GM13976 (cell line): ENCODE measurements around the gene AK3.

Source experiments
- DNase-seq: peaks from one replicate; pipeline ENCODE4 v3.0.0; 2012; ENCODE audit warnings: low spot score
- in situ Hi-C: fragments of 300-500 bp; cut with MboI; formaldehyde crosslinking; loops from one replicate; pipeline ENCODE4 v1.12.0; 2022; ENCODE audit warnings: low sequenced_read_pairs, mixed read lengths, inconsistent platforms; ENCODE audit not compliant: unreplicated experiment
- TF ChIP-seq, protein P1 (sequence below): IDR thresholded peaks from 2 replicates; pipeline ENCODE4 v1.5.1; 2012; ENCODE audit warnings: borderline replicate concordance, mild to moderate bottlenecking; ENCODE audit not compliant: insufficient read depth; ENCODE audit errors: extremely low read depth, missing control alignments, control extremely low read depth

The AK3 gene

DNA sequence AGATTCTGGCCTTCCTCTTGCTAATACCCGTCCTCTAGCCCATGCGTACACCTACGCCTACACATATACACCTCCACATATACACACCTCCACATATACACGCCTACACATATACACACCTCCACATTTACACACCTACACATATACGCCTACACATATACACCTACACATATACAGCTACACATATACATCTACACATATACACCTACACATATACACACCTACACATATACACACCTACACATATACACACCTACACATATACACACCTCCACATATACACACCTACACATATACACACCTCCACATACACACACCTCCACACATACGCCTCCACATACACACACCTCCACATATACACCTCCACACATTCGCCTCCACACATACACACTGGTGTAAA is 27.2 kb downstream of the AK3 start:
- in situ Hi-C loops, result no loop called here

DNA sequence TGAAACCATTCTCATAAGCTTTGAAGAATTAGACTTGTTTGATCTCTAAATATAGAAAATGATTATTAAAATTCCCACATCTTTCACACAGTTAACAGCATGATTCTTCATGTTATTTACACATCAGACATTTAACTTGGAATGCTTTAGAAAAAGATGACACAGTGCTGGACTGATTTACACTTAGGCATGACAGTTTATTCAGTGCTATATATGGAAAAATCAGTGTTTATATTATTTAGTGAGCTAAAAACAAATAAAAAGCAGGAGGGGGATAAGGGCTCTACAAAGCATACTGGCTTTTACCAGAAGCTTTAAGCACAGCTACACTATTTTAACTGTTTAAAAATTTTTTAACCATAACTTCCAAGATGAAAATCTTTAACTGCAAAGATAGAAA is 31.6 kb downstream of the AK3 start:
- DNase-seq, result no peak
- TF ChIP-seq, protein P1, sequence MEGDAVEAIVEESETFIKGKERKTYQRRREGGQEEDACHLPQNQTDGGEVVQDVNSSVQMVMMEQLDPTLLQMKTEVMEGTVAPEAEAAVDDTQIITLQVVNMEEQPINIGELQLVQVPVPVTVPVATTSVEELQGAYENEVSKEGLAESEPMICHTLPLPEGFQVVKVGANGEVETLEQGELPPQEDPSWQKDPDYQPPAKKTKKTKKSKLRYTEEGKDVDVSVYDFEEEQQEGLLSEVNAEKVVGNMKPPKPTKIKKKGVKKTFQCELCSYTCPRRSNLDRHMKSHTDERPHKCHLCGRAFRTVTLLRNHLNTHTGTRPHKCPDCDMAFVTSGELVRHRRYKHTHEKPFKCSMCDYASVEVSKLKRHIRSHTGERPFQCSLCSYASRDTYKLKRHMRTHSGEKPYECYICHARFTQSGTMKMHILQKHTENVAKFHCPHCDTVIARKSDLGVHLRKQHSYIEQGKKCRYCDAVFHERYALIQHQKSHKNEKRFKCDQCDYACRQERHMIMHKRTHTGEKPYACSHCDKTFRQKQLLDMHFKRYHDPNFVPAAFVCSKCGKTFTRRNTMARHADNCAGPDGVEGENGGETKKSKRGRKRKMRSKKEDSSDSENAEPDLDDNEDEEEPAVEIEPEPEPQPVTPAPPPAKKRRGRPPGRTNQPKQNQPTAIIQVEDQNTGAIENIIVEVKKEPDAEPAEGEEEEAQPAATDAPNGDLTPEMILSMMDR, result no peak
- in situ Hi-C loops, result no loop called here

More for the DNA sequence above, 27.2 kb downstream of the AK3 start:
- TF ChIP-seq, protein P1, result no peak
- DNase-seq, result no peak

DNA sequence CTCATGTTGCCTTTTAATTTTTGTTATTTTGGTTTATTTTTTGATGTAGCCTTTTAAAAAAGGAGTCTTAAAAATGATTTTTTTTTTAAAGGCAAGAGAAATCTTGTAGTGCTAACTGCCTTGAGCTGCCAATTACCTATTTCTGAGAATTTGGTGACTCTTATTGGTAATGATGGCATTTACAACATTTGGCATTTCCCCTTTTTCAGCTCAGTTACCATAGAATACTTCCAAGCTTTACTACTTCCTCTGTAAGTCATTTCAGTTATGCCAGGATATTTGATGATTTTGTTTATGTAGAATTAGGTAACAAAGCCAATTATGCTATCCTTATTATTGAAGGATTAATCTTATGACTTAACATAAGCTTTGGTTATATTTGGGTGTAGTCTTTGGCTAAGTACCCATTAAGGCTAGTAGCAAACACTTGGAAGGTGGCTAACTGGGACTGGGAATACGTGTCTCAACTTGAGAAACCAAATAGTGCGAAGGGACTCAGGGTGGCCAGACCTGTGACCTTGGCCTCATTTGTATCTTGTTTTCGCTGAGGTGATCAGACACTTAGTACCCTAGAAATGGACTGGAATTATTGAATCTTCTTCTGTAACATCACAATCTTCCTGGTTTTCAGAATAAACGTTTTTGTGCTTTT is 33.9 kb downstream of the AK3 start:
- TF ChIP-seq, protein P1, result no peak
- DNase-seq, result no peak
- in situ Hi-C loops, result no loop called here

DNA sequence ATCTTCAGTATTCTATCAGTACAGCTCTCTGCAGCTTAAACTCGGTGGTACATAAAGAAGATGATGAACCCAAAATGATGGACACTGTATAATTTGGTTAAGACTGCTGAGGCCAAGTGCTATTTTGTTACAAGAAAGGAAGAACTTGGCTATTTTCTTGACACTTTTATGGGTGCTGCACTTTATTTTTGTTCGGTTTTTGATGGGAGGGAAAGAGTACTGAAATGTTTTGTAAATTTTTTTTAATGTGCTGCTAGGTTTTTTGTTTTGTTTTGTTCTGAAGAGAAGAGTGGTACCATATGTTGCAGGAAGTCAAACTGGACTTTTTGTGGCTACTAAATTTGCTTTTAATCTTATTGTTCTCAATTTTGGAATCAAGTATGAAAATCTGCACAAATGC is 35.0 kb downstream of the AK3 start:
- in situ Hi-C loops, result no loop called here
- TF ChIP-seq, protein P1, result no peak
- no peak for DNase-seq

DNA sequence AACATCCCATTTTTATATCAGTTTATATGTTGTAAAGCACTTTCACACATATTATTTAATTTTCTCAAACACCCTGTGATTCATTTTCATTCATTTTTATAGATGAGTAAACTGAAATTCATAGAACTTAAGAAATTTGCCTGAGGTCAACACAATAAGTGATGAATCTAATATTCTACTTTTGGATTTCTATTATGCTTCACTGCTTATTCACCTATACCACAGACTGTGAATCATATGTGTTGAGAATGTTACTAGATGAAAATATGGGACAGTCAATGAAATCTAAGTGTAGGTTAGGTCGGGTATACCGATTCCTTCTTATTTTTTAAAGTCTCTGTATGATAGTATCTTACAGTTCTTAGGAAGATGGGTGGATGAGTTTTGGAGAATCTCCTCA is 36.9 kb downstream of the AK3 start:
- in situ Hi-C loops, result no loop called here
- TF ChIP-seq, protein P1, result no peak
- no peak for DNase-seq

DNA sequence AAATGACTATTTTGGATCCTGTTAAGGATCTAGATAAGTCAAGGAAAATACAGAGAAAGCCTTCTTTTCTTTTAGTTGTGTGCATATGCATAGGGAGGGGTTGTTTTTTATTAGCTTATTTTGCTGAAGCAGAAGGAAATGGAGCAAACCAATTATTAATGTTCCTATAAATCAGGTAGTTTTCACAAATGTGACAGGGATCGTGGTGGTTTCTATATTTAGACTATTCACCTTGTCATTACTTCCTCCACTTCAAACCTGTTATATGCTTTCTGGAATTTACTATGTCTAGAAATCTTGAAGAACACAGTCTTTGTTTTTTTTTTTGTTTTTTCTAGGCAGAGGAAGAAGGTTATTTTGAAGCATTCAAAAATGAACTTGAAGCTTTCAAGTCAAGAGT is 39.5 kb downstream of the AK3 start:
- in situ Hi-C loops, result no loop called here
- TF ChIP-seq, protein P1, result no peak
- no peak for DNase-seq

DNA sequence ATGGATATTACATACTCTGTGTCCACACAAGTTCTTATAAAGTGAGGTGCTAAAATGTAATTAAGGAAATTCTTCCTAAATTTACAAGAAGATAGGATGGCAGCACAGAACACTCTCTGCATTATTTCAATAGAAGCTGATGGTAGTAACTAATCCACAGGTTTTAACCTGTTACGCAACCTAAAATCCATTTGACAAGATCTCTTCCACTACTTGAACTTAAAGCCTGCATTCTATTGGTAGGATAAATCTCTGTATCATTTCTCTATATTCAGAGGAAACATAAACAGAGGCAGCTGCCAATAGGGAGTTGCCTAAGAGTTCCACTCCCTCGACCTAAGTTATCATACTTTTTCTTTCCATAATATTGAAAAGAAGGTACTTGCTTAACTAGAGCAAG is 40.1 kb downstream of the AK3 start:
- DNase-seq, result no peak
- in situ Hi-C loops, result no loop called here
- TF ChIP-seq, protein P1, result no peak
